Urinary bladder (tissue), 4 donors: ENCODE results near the gene ZNF416. TPM values are rescaled to one million over a fixed set of nuclear protein-coding genes. Genes with fewer than 3 reads are reported as not detected.

Experiments used
- DNase-seq: peaks from one replicate; pipeline ENCODE4 v3.0.0-alpha.2; 2015; ENCODE audit errors: extremely low spot score
- H3K27ac ChIP-seq: one replicate; pipeline ENCODE4 v1.5.1; 2013; ENCODE audit warnings: low read depth, mild to moderate bottlenecking, moderate library complexity
- H3K36me3 ChIP-seq: one replicate; pipeline ENCODE4 v1.6.1; 2013; ENCODE audit warnings: mild to moderate bottlenecking, moderate library complexity; ENCODE audit not compliant: insufficient read depth
- H3K4me1 ChIP-seq: one replicate; pipeline ENCODE4 v1.6.1; 2013; ENCODE audit warnings: mild to moderate bottlenecking, moderate library complexity; ENCODE audit not compliant: insufficient read depth
- H3K4me3 ChIP-seq: one replicate; pipeline ENCODE4 v1.5.1; 2013; ENCODE audit warnings: low read depth, low read length
- WGBS: extraction: QIAGEN DNeasy Blood & Tissue Kit; methylation state at CpG from one replicate; pipeline ENCODE4 v1.1.7; 2013; 5-methylcytosine and 5-hydroxymethylcytosine counted together
- polyA plus RNA-seq: library from polyadenylated mRNA; stranded (reverse); fragments of 200-250 nt; gene quantifications from one replicate; pipeline ENCODE4 v1.2.3, GENCODE V29; 2013
- total RNA-seq: library from RNA; depleted of rRNA; stranded (reverse); fragments of >200 nt; gene quantifications from one replicate; pipeline ENCODE4 v1.2.3, GENCODE V29; 2014
- donor health status: healthy with polysubstance abuse.
- donor health status: healthy.

The ZNF416 gene
- total and polyA plus RNA-seq, 2 donors = 4.6 to 7.9 TPM

DNA sequence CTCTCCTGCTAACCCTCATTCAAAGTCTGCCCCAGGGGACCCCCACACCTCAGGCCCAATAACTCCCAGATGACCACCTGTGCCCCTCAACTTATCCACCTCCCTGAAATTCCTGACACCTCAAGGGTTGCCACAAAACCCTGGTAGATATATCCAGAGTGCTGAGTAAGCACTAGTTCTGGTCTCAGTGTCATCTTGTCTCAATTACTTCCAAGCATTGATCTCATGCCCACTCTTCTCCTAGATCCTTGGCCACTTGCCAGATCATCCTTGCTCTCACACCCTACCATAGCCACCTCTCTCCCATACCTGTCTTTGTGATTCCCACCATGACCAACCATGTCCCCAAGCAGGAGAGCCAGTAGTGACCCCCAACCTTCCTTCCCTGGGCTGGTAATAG lies 2.0 kb downstream of the ZNF416 start:
- no peak for DNase-seq
- Histone ChIP-seq H3K4me3 (no peak overlapping the region), H3K27ac (no peak overlapping the region), H3K36me3 (peaks cover 15% of the 10 kb centered on the region), H3K4me1 (no peaks in the 10 kb centered on the region)

DNA sequence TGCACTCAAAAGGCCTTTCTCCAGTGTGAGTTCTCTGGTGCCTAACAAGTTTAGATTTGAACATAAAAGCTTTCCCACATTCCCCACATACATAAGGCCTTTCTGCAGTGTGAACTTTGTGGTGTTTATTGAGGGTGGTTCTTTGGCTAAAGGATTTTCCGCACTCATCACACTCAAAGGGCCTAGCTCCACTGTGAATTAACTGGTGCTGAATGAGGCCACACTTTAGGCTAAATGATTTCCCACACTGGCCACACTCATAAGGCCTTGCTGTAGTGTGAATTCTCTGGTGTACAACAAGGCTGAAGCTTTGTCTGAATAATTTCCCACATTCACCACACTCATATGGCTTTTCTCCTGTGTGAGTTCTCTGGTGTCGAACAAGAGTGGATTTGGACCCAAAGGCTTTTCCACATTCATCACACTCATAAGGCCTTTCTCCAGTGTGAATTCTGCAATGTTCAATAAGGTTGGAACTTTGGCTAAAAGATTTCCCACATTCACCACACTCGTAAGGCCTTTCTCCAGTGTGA lies 6.2 kb downstream of the ZNF416 start:
- peaks cover 15% of the 10 kb centered on the region for H3K36me3 ChIP-seq
- H3K4me3 ChIP-seq = no peak overlapping the region
- H3K27ac ChIP-seq = no peak overlapping the region
- over 99% methylated on average over 3 of the region's 3 CpGs for WGBS
- H3K4me1 ChIP-seq = no peaks in the 10 kb centered on the region
- no peak for DNase-seq

DNA sequence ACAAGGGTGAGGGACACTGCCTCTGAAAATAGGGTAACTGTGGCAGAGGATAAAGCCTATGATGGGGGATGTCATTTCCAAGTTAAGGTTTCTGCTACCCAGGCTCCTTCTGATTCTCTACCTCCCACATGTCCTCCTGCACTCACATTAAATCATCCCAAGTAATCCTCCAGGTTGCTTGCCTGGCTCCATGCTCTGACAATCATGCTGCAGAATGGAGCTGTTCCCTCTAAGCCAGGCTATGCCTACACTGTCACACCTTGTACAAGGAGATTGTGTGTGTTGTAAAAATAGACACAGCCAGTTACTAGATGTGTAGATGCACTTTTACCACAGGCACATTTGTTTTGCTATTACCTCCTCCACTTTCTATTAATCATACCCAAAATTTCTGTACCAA lies 8.0 kb downstream of the ZNF416 start:
- Histone ChIP-seq H3K4me1 (no peaks in the 10 kb centered on the region), H3K27ac (no peak overlapping the region), H3K36me3 (peaks cover 12% of the 10 kb centered on the region), H3K4me3 (no peak overlapping the region)
- DNase-seq = no peak

- DNase-seq = no peak
- no peak overlapping the region for H3K4me3 ChIP-seq
- 65% methylated on average over 7 of the region's 7 CpGs for WGBS
Observed at GRCh38 chr19:57566396-57567265, 12.1 kb downstream of the ZNF416 start.

DNA sequence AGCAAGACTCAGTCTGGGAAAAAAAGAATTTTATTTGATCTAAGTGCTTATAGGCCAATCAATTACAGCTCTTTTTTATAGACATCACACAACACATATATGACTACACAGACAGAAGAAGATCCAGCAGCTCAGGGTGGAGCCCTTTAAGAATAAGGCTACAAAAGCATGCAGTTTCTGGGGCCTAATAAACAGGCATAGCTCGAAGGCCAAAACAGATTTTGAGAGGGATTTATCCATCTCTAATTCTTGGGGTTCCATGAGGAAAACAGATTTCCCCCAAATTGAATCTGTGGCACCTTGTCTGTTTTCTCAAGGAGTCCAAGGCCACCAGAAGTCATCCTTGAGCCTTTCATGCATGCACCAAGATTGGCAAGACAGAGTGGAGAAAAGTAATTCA lies 15.2 kb downstream of the ZNF416 start:
- 60% methylated on average over 1 of the region's 1 CpG for WGBS
- no peak overlapping the region for H3K27ac ChIP-seq
- DNase-seq = no peak
- H3K4me3 ChIP-seq = no peak overlapping the region
- H3K4me1 ChIP-seq = no peaks in the 10 kb centered on the region
- no peaks in the 10 kb centered on the region for H3K36me3 ChIP-seq

More at GRCh38 chr19:57566396-57567265, 12.1 kb downstream of the ZNF416 start:
- Histone ChIP-seq H3K4me1 (no peaks in the 10 kb centered on the region), H3K27ac (no peak overlapping the region), H3K36me3 (no peaks in the 10 kb centered on the region)

DNA sequence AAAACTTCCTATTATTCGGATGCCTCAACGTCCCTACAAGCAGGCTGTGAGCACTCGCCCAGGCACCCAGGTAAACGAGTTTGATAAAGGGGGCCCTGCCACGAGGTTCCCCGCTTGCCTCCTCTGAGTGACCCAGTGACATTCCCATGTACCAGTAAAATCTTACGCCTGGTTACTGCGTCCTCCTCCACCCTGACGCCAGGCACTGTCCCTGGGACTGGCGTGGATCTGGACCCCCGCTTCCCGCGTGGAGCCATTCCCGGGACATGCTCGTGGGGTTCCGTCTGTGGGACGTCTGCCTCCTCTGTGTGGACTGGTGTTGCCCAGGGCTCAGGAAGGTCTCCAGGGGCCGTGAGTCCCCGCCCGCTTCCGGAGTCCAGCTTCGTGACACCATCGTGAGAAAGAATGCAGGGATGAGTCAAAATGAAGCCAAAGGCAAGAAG lies 18.6 kb downstream of the ZNF416 start:
- Histone ChIP-seq H3K27ac (no peak overlapping the region), H3K36me3 (no peaks in the 10 kb centered on the region), H3K4me1 (no peaks in the 10 kb centered on the region), H3K4me3 (peak overlapping the region; percentile 87)
- DNase-seq = no peak
- 14% methylated on average over 23 of the region's 23 CpGs for WGBS

DNA sequence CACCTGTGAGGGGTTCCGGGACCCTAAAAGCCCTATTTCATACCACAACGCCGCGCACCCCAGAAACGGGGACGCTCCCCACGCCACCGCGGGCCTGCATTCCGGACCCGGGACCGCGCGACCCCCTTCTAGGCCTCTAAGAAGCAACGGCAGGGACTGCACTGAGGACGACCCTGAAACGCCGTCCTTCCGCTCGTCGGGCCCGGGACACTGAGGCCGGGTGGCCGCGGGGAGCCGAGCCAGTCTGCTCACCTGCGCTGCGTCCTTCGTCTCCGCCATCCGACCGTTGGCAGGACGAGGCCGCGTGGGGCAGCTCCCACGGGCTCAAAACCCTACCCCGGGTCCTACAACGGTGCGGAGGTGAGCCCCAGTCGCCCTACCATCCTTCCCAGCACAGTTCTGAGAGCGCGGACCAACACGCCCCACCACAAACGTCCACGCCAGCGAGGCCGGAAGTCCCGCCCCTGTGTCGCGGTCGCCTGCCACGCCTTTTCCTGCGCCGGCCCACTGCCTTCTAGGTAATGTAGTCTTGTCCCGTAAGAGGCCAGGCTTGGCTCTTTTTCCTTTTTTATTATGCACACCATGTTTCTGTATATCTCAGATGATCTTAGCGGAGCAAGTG lies 19.2 kb downstream of the ZNF416 start, which contains the start of gene ZNF550:
ZNF550 (minus strand) TSS at position 460 of the 622 bp plus-strand sequence; CDS start at position 279, 181 bp downstream.
- Histone ChIP-seq H3K4me1 (no peaks in the 10 kb centered on the region), H3K27ac (no peak within 1 kb of the TSS), H3K36me3 (no peaks in the 10 kb centered on the region), H3K4me3 (peak within 1 kb of the TSS; percentile 87)
- DNase-seq = peak; percentile 78
- WGBS = under 1% methylated on average over 56 of the region's 56 CpGs

- WGBS = under 1% methylated on average over 22 of the region's 22 CpGs
- H3K27ac ChIP-seq = no peak overlapping the region
Observed at GRCh38 chr19:57559008-57559403, 19.7 kb downstream of the ZNF416 start.

GRCh38 chr19:57558525-57558924 lies 20.2 kb downstream of the ZNF416 start:
- WGBS = 19% methylated on average over 6 of the region's 6 CpGs
- H3K4me3 ChIP-seq = peak overlapping the region; percentile 87
- no peak for DNase-seq
- no peak overlapping the region for H3K27ac ChIP-seq
- H3K4me1 ChIP-seq = no peaks in the 10 kb centered on the region
- H3K36me3 ChIP-seq = peaks cover under 1% of the 10 kb centered on the region

More at GRCh38 chr19:57559008-57559403, 19.7 kb downstream of the ZNF416 start:
- Histone ChIP-seq H3K4me1 (no peaks in the 10 kb centered on the region), H3K4me3 (peak overlapping the region; percentile 87), H3K36me3 (no peaks in the 10 kb centered on the region)
- no peak for DNase-seq

GRCh38 chr19:57557659-57558058 lies 21.1 kb downstream of the ZNF416 start:
- Histone ChIP-seq H3K4me1 (no peaks in the 10 kb centered on the region), H3K27ac (no peak overlapping the region), H3K36me3 (peaks cover 7% of the 10 kb centered on the region), H3K4me3 (no peak overlapping the region)
- DNase-seq = no peak
- WGBS = 78% methylated on average over 5 of the region's 5 CpGs

DNA sequence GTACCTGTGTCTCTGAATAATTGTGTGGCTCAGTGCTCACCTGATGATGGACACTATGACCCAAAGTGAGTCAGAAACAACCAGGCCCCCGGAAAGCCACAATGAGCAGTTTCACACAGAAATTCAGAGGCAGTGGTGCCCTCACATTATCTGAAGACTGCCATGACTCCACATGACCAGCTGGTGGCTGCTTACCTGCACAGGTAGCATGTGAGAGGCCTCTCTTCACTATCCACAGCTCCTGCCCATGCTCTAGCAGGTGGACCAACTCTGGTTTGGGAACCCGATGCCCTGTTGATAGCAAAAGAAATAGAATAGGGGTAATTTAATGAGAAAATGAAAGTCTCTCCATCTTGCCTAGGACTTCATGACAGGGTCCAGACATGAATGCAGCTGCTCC lies 26.3 kb downstream of the ZNF416 start:
- Histone ChIP-seq H3K4me1 (no peaks in the 10 kb centered on the region), H3K27ac (no peak overlapping the region), H3K4me3 (no peak overlapping the region), H3K36me3 (peaks cover 19% of the 10 kb centered on the region)
- 94% methylated on average over 2 of the region's 2 CpGs for WGBS
- DNase-seq = no peak

GRCh38 chr19:57546513-57546912 lies 32.2 kb downstream of the ZNF416 start:
- no peak overlapping the region for H3K4me3 ChIP-seq
- no peak for DNase-seq
- H3K4me1 ChIP-seq = no peaks in the 10 kb centered on the region
- H3K36me3 ChIP-seq = peaks cover 14% of the 10 kb centered on the region
- no peak overlapping the region for H3K27ac ChIP-seq
- WGBS = 99% methylated on average over 1 of the region's 1 CpG

GRCh38 chr19:57537953-57538547 lies 40.7 kb downstream of the ZNF416 start:
- Histone ChIP-seq H3K4me1 (no peaks in the 10 kb centered on the region), H3K27ac (no peak overlapping the region), H3K36me3 (peaks cover 19% of the 10 kb centered on the region), H3K4me3 (no peak overlapping the region)
- WGBS = 99% methylated on average over 7 of the region's 7 CpGs
- DNase-seq = no peak
